ENCODE measurements around the gene ZMYND8. TPM values are rescaled to one million over a fixed set of nuclear protein-coding genes. Genes with fewer than 3 reads are reported as not detected.

The ZMYND8 gene
- total RNA-seq, 1 experiment from 2014 or later = 50.7 TPM

- in situ Hi-C loops (cut with HindIII; ENCODE audit: low pct_unique_long_range_greater_than_20kb, low sequenced_read_pairs) = no loop called here
- H3K27ac ChIP-seq (ENCODE audit: low read length) = peak overlapping the region; percentile 97
- POLR2A ChIA-PET = interaction anchor here (0.7 to 1.0 kb wide), 2 partner anchors 56 to 110 kb away, joined by 4 to 5 read pairs; no protein-coding TSS in a partner anchor
Observed at GRCh38 chr20:47272893-47273590, 83.5 kb downstream of the ZMYND8 start.

GRCh38 chr20:47271046-47271615 lies 85.4 kb downstream of the ZMYND8 start:
- DNase-seq (ENCODE audit: low read depth, low spot score) = no peak
- no peak for ATAC-seq
- Histone ChIP-seq H3K27me3 (ENCODE audit: control insufficient read depth, insufficient read depth, low read length) (no peaks in the 10 kb centered on the region), H3K36me3 (ENCODE audit: control insufficient read depth, insufficient read depth, low read length) (peaks cover 4% of the 10 kb centered on the region; the same call in 1 of the 2 replicates), H3K9me3 (ENCODE audit: control insufficient read depth, insufficient read depth, low read depth, low read length) (no peaks in the 10 kb centered on the region), H3K27ac (ENCODE audit: low read length) (peak overlapping the region; percentile 79; the same call in 1 of the 2 replicates), H3K4me1 (ENCODE audit: control insufficient read depth, insufficient read depth, low read length) (peaks cover 31% of the 10 kb centered on the region), H3K4me3 (ENCODE audit: low read depth in 2 of 2, low read length in 2 of 2) (no peak overlapping the region)
- ChIA-PET CTCF (interaction anchor here (0.7 to 5.9 kb wide), 2 partner anchors 112 to 1231 kb away, joined by 4 to 97 read pairs; no protein-coding TSS in a partner anchor), POLR2A (interaction anchor here (0.6 kb wide), 5 partner anchors 9 to 623 kb away, joined by 3 to 6 read pairs (median 4); no protein-coding TSS in a partner anchor)
- no peak for TF ChIP-seq POLR2AphosphoS5 (IDR thresholded peaks at IDR 0.05; ENCODE audit: low read depth, low read length)
- TF ChIP-seq, protein P1, sequence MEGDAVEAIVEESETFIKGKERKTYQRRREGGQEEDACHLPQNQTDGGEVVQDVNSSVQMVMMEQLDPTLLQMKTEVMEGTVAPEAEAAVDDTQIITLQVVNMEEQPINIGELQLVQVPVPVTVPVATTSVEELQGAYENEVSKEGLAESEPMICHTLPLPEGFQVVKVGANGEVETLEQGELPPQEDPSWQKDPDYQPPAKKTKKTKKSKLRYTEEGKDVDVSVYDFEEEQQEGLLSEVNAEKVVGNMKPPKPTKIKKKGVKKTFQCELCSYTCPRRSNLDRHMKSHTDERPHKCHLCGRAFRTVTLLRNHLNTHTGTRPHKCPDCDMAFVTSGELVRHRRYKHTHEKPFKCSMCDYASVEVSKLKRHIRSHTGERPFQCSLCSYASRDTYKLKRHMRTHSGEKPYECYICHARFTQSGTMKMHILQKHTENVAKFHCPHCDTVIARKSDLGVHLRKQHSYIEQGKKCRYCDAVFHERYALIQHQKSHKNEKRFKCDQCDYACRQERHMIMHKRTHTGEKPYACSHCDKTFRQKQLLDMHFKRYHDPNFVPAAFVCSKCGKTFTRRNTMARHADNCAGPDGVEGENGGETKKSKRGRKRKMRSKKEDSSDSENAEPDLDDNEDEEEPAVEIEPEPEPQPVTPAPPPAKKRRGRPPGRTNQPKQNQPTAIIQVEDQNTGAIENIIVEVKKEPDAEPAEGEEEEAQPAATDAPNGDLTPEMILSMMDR (IDR thresholded peaks at IDR 0.05) = no peak
- no peak for TF ChIP-seq TCF7L2 (IDR thresholded peaks at IDR 0.05; ENCODE audit: low read depth, low read length)
- no peak for TF ChIP-seq REST (IDR thresholded peaks at IDR 0.05; ENCODE audit: insufficient read depth in 1 of 2, low read depth in 2 of 2, low read length in 1 of 2)
- TF ChIP-seq SIN3A (IDR thresholded peaks at IDR 0.05; ENCODE audit: borderline replicate concordance, insufficient read depth, low read depth, low read length) = no peak
- intact Hi-C loops (cut with micrococcal nuclease; ENCODE audit: unreplicated experiment) = loop anchor here (10.0 kb wide), 2 partner anchors 64 to 234 kb away; partner anchors contain the start of gene NCOA3
- no TSS peak for BruUV-seq (replicated peaks)
- in situ Hi-C loops (cut with HindIII; ENCODE audit: low pct_unique_long_range_greater_than_20kb, low sequenced_read_pairs) = no loop called here

More at GRCh38 chr20:47272893-47273590, 83.5 kb downstream of the ZMYND8 start:
- H3K4me1 ChIP-seq (ENCODE audit: control insufficient read depth, insufficient read depth, low read length) = peaks cover 48% of the 10 kb centered on the region
- H3K9me3 ChIP-seq (ENCODE audit: control insufficient read depth, insufficient read depth, low read depth, low read length) = no peaks in the 10 kb centered on the region
- H3K27me3 ChIP-seq (ENCODE audit: control insufficient read depth, insufficient read depth, low read length) = no peaks in the 10 kb centered on the region
- intact Hi-C loops (cut with micrococcal nuclease; ENCODE audit: unreplicated experiment) = loop anchor here (1.0 to 10.0 kb wide), 3 partner anchors 62 to 232 kb away; partner anchors contain the start of gene NCOA3
- CTCF ChIA-PET = interaction anchor here (0.6 to 5.9 kb wide), 7 partner anchors 48 to 110 kb away, joined by 3 to 97 read pairs (median 4); partner anchors contain the start of gene ZMYND8
- DNase-seq (ENCODE audit: low read depth, low spot score) = peak; percentile 67
- H3K4me3 ChIP-seq (ENCODE audit: low read depth in 2 of 2, low read length in 2 of 2) = no peak overlapping the region
- TF ChIP-seq REST (IDR thresholded peaks at IDR 0.05; ENCODE audit: insufficient read depth in 1 of 2, low read depth in 2 of 2, low read length in 1 of 2) = no peak
- TF ChIP-seq SIN3A (IDR thresholded peaks at IDR 0.05; ENCODE audit: borderline replicate concordance, insufficient read depth, low read depth, low read length) = no peak
- TF ChIP-seq, protein P1 (IDR thresholded peaks at IDR 0.05) = peak; percentile 86
- no peak for TF ChIP-seq POLR2AphosphoS5 (IDR thresholded peaks at IDR 0.05; ENCODE audit: low read depth, low read length)
- no TSS peak for BruUV-seq (replicated peaks)
- peak; percentile 68 for ATAC-seq
- peaks cover 4% of the 10 kb centered on the region; the same call in 1 of the 2 replicates for H3K36me3 ChIP-seq (ENCODE audit: control insufficient read depth, insufficient read depth, low read length)

Measured in Panc1 (cell line).